Upper lobe of right lung (tissue), 1 donor: Measurements from ENCODE around the gene ILK. TPM values are rescaled to one million over a fixed set of nuclear protein-coding genes. Genes with fewer than 3 reads are reported as not detected.
A peak's percentile ranks its signal among the peaks of the same experiment; 100 is the strongest.

Experiments used
- ATAC-seq: fragments of 200-7000 bp; cut with Tn5 transposase; one replicate; pipeline ENCODE4 v1.9.1; 2020; ENCODE audit warnings: mild to moderate bottlenecking, moderate library complexity
- DNase-seq: peaks from one replicate; pipeline ENCODE4 v3.0.0-alpha.2; 2020
- H3K27ac ChIP-seq: fragments of 200-600 bp; one replicate; pipeline ENCODE4 v1.8.0; 2022
- H3K27me3 ChIP-seq: fragments of 200-600 bp; one replicate; pipeline ENCODE4 v1.8.0; 2022; ENCODE audit warnings: mild to moderate bottlenecking
- H3K36me3 ChIP-seq: fragments of 200-600 bp; one replicate; pipeline ENCODE4 v1.8.0; 2022
- H3K4me1 ChIP-seq: fragments of 200-600 bp; one replicate; pipeline ENCODE4 v1.8.0; 2022
- H3K4me3 ChIP-seq: fragments of 200-600 bp; one replicate; pipeline ENCODE4 v1.8.0; 2022; ENCODE audit warnings: mild to moderate bottlenecking
- H3K9me3 ChIP-seq: fragments of 200-600 bp; one replicate; pipeline ENCODE4 v1.8.0; 2022
- CTCF ChIP-seq: fragments of 200-600 bp; IDR thresholded peaks from one replicate; pipeline ENCODE4 v1.8.0; 2022; ENCODE audit warnings: antibody characterized with exemption
- intact Hi-C: fragments of 100-400 bp; cut with DNase I; formaldehyde crosslinking; loops from one replicate; pipeline ENCODE4 v1.11.0; 2022
- total RNA-seq: library from RNA; stranded (reverse); fragmentation: NEBNext Ultra II Directional; extraction: Animal tissue kit (Norgen Biotek cat#: 25700); gene quantifications from one replicate; pipeline ENCODE4 v1.2.1, GENCODE V29; 2021
- donor health status: DM: no; HTN: yes; CAD: no; lungs with severe emphysema.

ILK gene
- total RNA-seq, 1 donor from 2014 or later, result 148 TPM

- Histone ChIP-seq H3K36me3 (no peaks in the 10 kb centered on the region), H3K9me3 (no peaks in the 10 kb centered on the region), H3K4me1 (no peaks in the 10 kb centered on the region), H3K4me3 (no peak overlapping the region), H3K27ac (no peak overlapping the region), H3K27me3 (no peaks in the 10 kb centered on the region)
- no peak for DNase-seq
- ATAC-seq, result peak; percentile 7
- TF ChIP-seq CTCF, result no peak
- intact Hi-C loops, result no loop called here
Measured at GRCh38 chr11:6557761-6558674, 45.6 kb upstream of the ILK start.

- no peak for TF ChIP-seq CTCF
- Histone ChIP-seq H3K36me3 (no peaks in the 10 kb centered on the region), H3K4me1 (no peaks in the 10 kb centered on the region), H3K27me3 (no peaks in the 10 kb centered on the region), H3K27ac (no peak overlapping the region), H3K9me3 (no peaks in the 10 kb centered on the region), H3K4me3 (no peak overlapping the region)
- no peak for DNase-seq
- intact Hi-C loops, result no loop called here
- ATAC-seq, result no peak
Measured at GRCh38 chr11:6559369-6559768, 44.2 kb upstream of the ILK start.

GRCh38 chr11:6561288-6561687, 42.3 kb upstream of the ILK start:
- Histone ChIP-seq H3K27ac (no peak overlapping the region), H3K36me3 (no peaks in the 10 kb centered on the region), H3K27me3 (no peaks in the 10 kb centered on the region), H3K9me3 (no peaks in the 10 kb centered on the region), H3K4me3 (no peak overlapping the region), H3K4me1 (no peaks in the 10 kb centered on the region)
- DNase-seq, result no peak
- intact Hi-C loops, result no loop called here
- TF ChIP-seq CTCF, result no peak
- no peak for ATAC-seq

- ATAC-seq (no peak), DNase-seq (no peak)
- H3K27ac ChIP-seq, result no peak overlapping the region
- H3K4me1 ChIP-seq, result no peaks in the 10 kb centered on the region
- no peaks in the 10 kb centered on the region for H3K27me3 ChIP-seq
- no peak overlapping the region for H3K4me3 ChIP-seq
- no peaks in the 10 kb centered on the region for H3K9me3 ChIP-seq
- intact Hi-C loops, result no loop called here
- H3K36me3 ChIP-seq, result no peaks in the 10 kb centered on the region
- TF ChIP-seq CTCF, result no peak
Measured at GRCh38 chr11:6563121-6563619, 40.4 kb upstream of the ILK start.

GRCh38 chr11:6563667-6564066, 39.9 kb upstream of the ILK start:
- Histone ChIP-seq H3K27ac (no peak overlapping the region), H3K9me3 (no peaks in the 10 kb centered on the region), H3K4me3 (no peak overlapping the region), H3K27me3 (no peaks in the 10 kb centered on the region), H3K4me1 (no peaks in the 10 kb centered on the region), H3K36me3 (no peaks in the 10 kb centered on the region)
- intact Hi-C loops, result no loop called here
- no peak for TF ChIP-seq CTCF
- no peak for DNase-seq
- ATAC-seq, result no peak
